Transverse colon (tissue), 4 donors: ENCODE measurements around the gene ELP4.

ENCODE experiments used
- CTCF ChIP-seq, 5 experiments: fragments of 200-600 bp in 3 of 5; fragments of 450-650 bp in 2 of 5; sonication (generic) in 3 of 5; IDR thresholded peaks; 1 replicate in 2 of 5; 2 replicates in 3 of 5; pipeline ENCODE4 v1.5.1; 2016 to 2017; ENCODE audit warnings: antibody characterized with exemption in 5 of 5, inconsistent platforms in 3 of 5, mild to moderate bottlenecking in 2 of 5, moderate library complexity in 1 of 5
- POLR2A ChIP-seq: fragments of 450-650 bp; IDR thresholded peaks from one replicate; pipeline ENCODE4 v1.6.1; 2016; ENCODE audit warnings: antibody characterized with exemption, mild to moderate bottlenecking, moderate library complexity
- POLR2AphosphoS5 ChIP-seq, 3 donors: sonication (generic); formaldehyde crosslinking; IDR thresholded peaks; one replicate each; pipeline ENCODE4 v1.6.1; 2016; ENCODE audit warnings: antibody characterized with exemption in 3 of 3

DNA sequence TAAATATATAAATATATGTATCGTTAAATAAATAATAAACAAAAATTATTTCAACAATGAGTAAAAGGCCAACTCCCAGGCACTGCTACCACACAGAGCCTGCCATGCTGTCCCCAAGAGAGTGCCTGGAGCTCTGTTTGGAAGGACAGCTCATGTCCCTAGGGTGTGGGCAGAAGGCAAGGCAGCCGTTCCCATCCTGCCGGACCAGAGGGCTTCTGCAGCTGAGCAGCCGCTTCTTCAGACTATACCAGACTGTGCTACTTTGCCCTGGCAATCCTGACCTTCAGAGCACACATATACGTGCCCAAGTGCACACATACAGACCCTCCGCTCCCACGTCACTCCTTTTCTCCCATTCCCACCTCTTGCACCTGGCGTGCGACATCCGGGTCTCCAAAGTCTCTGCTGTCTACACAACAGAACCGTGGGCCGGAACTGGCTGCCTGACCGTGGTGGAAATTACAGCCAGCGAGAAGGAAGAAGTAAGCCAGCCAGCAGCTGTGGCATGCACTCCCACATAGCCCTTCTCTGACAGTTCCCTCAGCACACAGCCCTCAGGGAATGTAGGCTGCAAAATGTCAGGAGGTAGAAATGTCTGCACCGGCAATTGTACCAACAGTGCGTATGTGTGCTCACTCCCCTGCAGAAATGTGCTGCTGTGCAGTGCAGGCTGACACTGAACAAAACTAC, 277.6 kb downstream of the ELP4 start:
- TF ChIP-seq CTCF (IDR thresholded peaks at IDR 0.05) (no peak), POLR2A (no peak), POLR2AphosphoS5 (IDR thresholded peaks at IDR 0.05) (no peak)
